ENCODE data around the gene HIGD1C. TPM values are rescaled to one million over a fixed set of nuclear protein-coding genes. Genes with fewer than 3 reads are reported as not detected.

Gene HIGD1C
- total and polyA plus RNA-seq, 4 donors: not detected

GRCh38 chr12:50992819-50993218 lies 40.5 kb downstream of the HIGD1C start:
- Histone ChIP-seq H3K9me3 (ENCODE audit: control insufficient read depth, low read length) (no peaks in the 10 kb centered on the region), H3K4me3 (ENCODE audit: low read length in 2 of 2) (no peak overlapping the region), H3K27me3 (ENCODE audit: control insufficient read depth in 1 of 2, insufficient read depth in 2 of 2, low read length in 1 of 2) (no peaks in the 10 kb centered on the region), H3K36me3 (ENCODE audit: control insufficient read depth in 1 of 2, insufficient read depth in 2 of 2, low read length in 1 of 2) (peaks cover 9 to 13% of the 10 kb centered on the region in 2 donors), H3K4me1 (ENCODE audit: control insufficient read depth in 1 of 2, insufficient read depth in 2 of 2, low read length in 2 of 2) (no peaks in the 10 kb centered on the region), H3K27ac (ENCODE audit: low read depth in 1 of 2, low read length in 2 of 2) (peak overlapping the region in 1 of 2 donors; percentile 17)
- DNase-seq (peak in 1 of 2 donors; percentile 75), ATAC-seq (ENCODE audit: low FRiP score) (no peak)
- intact Hi-C loops (cut with DNase I): no loop called here
- 2% methylated on average over 2 of the region's 2 CpGs for WGBS, 2 donors

GRCh38 chr12:50999093-50999492 lies 46.7 kb downstream of the HIGD1C start:
- no peak for DNase-seq
- Histone ChIP-seq H3K4me3 (ENCODE audit: low read length in 2 of 2) (no peak overlapping the region), H3K4me1 (ENCODE audit: control insufficient read depth in 1 of 2, insufficient read depth in 2 of 2, low read length in 2 of 2) (no peaks in the 10 kb centered on the region), H3K36me3 (ENCODE audit: control insufficient read depth in 1 of 2, insufficient read depth in 2 of 2, low read length in 1 of 2) (peaks cover 7 to 14% of the 10 kb centered on the region in 2 donors), H3K27ac (ENCODE audit: low read depth in 1 of 2, low read length in 2 of 2) (no peak overlapping the region), H3K9me3 (ENCODE audit: control insufficient read depth, low read length) (no peaks in the 10 kb centered on the region), H3K27me3 (ENCODE audit: control insufficient read depth in 1 of 2, insufficient read depth in 2 of 2, low read length in 1 of 2) (no peaks in the 10 kb centered on the region)
- 82 to 91% methylated on average over 4 of the region's 4 CpGs for WGBS, 2 donors
- intact Hi-C loops (cut with DNase I): no loop called here
- no peak for ATAC-seq (ENCODE audit: low FRiP score)

- Histone ChIP-seq H3K36me3 (ENCODE audit: control insufficient read depth in 1 of 2, insufficient read depth in 2 of 2, low read length in 1 of 2) (peaks cover 7 to 19% of the 10 kb centered on the region in 2 donors), H3K9me3 (ENCODE audit: control insufficient read depth, low read length) (no peaks in the 10 kb centered on the region), H3K4me1 (ENCODE audit: control insufficient read depth in 1 of 2, insufficient read depth in 2 of 2, low read length in 2 of 2) (no peaks in the 10 kb centered on the region), H3K27me3 (ENCODE audit: control insufficient read depth in 1 of 2, insufficient read depth in 2 of 2, low read length in 1 of 2) (no peaks in the 10 kb centered on the region), H3K27ac (ENCODE audit: low read depth in 1 of 2, low read length in 2 of 2) (no peak overlapping the region), H3K4me3 (ENCODE audit: low read length in 2 of 2) (no peak overlapping the region)
- 79% methylated on average over 7 of the region's 7 CpGs for WGBS, 2 donors
- no peak for ATAC-seq (ENCODE audit: low FRiP score)
- intact Hi-C loops (cut with DNase I): no loop called here
- DNase-seq: no peak
Observed at GRCh38 chr12:51000245-51000644, 47.9 kb downstream of the HIGD1C start.

- peaks cover 3 to 14% of the 10 kb centered on the region in 2 donors for H3K36me3 ChIP-seq (ENCODE audit: control insufficient read depth in 1 of 2, insufficient read depth in 2 of 2, low read length in 1 of 2)
- H3K9me3 ChIP-seq (ENCODE audit: control insufficient read depth, low read length): no peaks in the 10 kb centered on the region
- ATAC-seq (ENCODE audit: low FRiP score) (no peak), DNase-seq (no peak)
- no peak overlapping the region for H3K4me3 ChIP-seq (ENCODE audit: low read length in 2 of 2)
- intact Hi-C loops (cut with DNase I): no loop called here
- no peaks in the 10 kb centered on the region for H3K27me3 ChIP-seq (ENCODE audit: control insufficient read depth in 1 of 2, insufficient read depth in 2 of 2, low read length in 1 of 2)
- H3K27ac ChIP-seq (ENCODE audit: low read depth in 1 of 2, low read length in 2 of 2): no peak overlapping the region
- WGBS, 2 donors: 59 to 68% methylated on average over 1 of the region's 1 CpG
- H3K4me1 ChIP-seq (ENCODE audit: control insufficient read depth in 1 of 2, insufficient read depth in 2 of 2, low read length in 2 of 2): no peaks in the 10 kb centered on the region
Observed at GRCh38 chr12:51001799-51002198, 49.5 kb downstream of the HIGD1C start.

- Histone ChIP-seq H3K4me3 (ENCODE audit: low read length in 2 of 2) (no peak overlapping the region), H3K27ac (ENCODE audit: low read depth in 1 of 2, low read length in 2 of 2) (no peak overlapping the region), H3K9me3 (ENCODE audit: control insufficient read depth, low read length) (no peaks in the 10 kb centered on the region), H3K27me3 (ENCODE audit: control insufficient read depth in 1 of 2, insufficient read depth in 2 of 2, low read length in 1 of 2) (no peaks in the 10 kb centered on the region), H3K4me1 (ENCODE audit: control insufficient read depth in 1 of 2, insufficient read depth in 2 of 2, low read length in 2 of 2) (no peaks in the 10 kb centered on the region), H3K36me3 (ENCODE audit: control insufficient read depth in 1 of 2, insufficient read depth in 2 of 2, low read length in 1 of 2) (peaks cover 3 to 9% of the 10 kb centered on the region in 2 donors)
- no peak for DNase-seq
- 50 to 57% methylated on average over 6 of the region's 6 CpGs for WGBS, 2 donors
- no peak for ATAC-seq (ENCODE audit: low FRiP score)
- intact Hi-C loops (cut with DNase I): no loop called here
Observed at GRCh38 chr12:51004504-51004903, 52.2 kb downstream of the HIGD1C start.

- ATAC-seq (ENCODE audit: low FRiP score): no peak
- Histone ChIP-seq H3K9me3 (ENCODE audit: control insufficient read depth, low read length) (no peaks in the 10 kb centered on the region), H3K4me1 (ENCODE audit: control insufficient read depth in 1 of 2, insufficient read depth in 2 of 2, low read length in 2 of 2) (no peaks in the 10 kb centered on the region), H3K27ac (ENCODE audit: low read depth in 1 of 2, low read length in 2 of 2) (no peak overlapping the region), H3K27me3 (ENCODE audit: control insufficient read depth in 1 of 2, insufficient read depth in 2 of 2, low read length in 1 of 2) (no peaks in the 10 kb centered on the region), H3K4me3 (ENCODE audit: low read length in 2 of 2) (no peak overlapping the region), H3K36me3 (ENCODE audit: control insufficient read depth in 1 of 2, insufficient read depth in 2 of 2, low read length in 1 of 2) (peaks cover 3 to 9% of the 10 kb centered on the region in 2 donors)
- no peak for DNase-seq
- intact Hi-C loops (cut with DNase I): no loop called here
- 96 to 97% methylated on average over 3 of the region's 3 CpGs for WGBS, 2 donors
Observed at GRCh38 chr12:51005030-51005429, 52.7 kb downstream of the HIGD1C start.

GRCh38 chr12:51005671-51006070 lies 53.3 kb downstream of the HIGD1C start:
- H3K36me3 ChIP-seq (ENCODE audit: control insufficient read depth in 1 of 2, insufficient read depth in 2 of 2, low read length in 1 of 2): peaks cover 0 to 5% of the 10 kb centered on the region in 2 donors
- no peak for ATAC-seq (ENCODE audit: low FRiP score)

GRCh38 chr12:51008329-51009055 lies 56.1 kb downstream of the HIGD1C start:
- DNase-seq (no peak), ATAC-seq (ENCODE audit: low FRiP score) (no peak)
- intact Hi-C loops (cut with DNase I): no loop called here
- Histone ChIP-seq H3K4me3 (ENCODE audit: low read length in 2 of 2) (no peak overlapping the region), H3K4me1 (ENCODE audit: control insufficient read depth in 1 of 2, insufficient read depth in 2 of 2, low read length in 2 of 2) (no peaks in the 10 kb centered on the region), H3K9me3 (ENCODE audit: control insufficient read depth, low read length) (no peaks in the 10 kb centered on the region), H3K36me3 (ENCODE audit: control insufficient read depth in 1 of 2, insufficient read depth in 2 of 2, low read length in 1 of 2) (peaks cover 0 to 5% of the 10 kb centered on the region in 2 donors), H3K27me3 (ENCODE audit: control insufficient read depth in 1 of 2, insufficient read depth in 2 of 2, low read length in 1 of 2) (no peaks in the 10 kb centered on the region), H3K27ac (ENCODE audit: low read depth in 1 of 2, low read length in 2 of 2) (no peak overlapping the region)
- 97 to 100% methylated on average over 1 of the region's 1 CpG for WGBS, 2 donors

More at GRCh38 chr12:51005671-51006070, 53.3 kb downstream of the HIGD1C start:
- no peaks in the 10 kb centered on the region for H3K9me3 ChIP-seq (ENCODE audit: control insufficient read depth, low read length)
- no peak overlapping the region for H3K27ac ChIP-seq (ENCODE audit: low read depth in 1 of 2, low read length in 2 of 2)
- intact Hi-C loops (cut with DNase I): no loop called here
- no peaks in the 10 kb centered on the region for H3K4me1 ChIP-seq (ENCODE audit: control insufficient read depth in 1 of 2, insufficient read depth in 2 of 2, low read length in 2 of 2)
- H3K27me3 ChIP-seq (ENCODE audit: control insufficient read depth in 1 of 2, insufficient read depth in 2 of 2, low read length in 1 of 2): no peaks in the 10 kb centered on the region
- 86 to 89% methylated on average over 3 of the region's 3 CpGs for WGBS, 2 donors
- H3K4me3 ChIP-seq (ENCODE audit: low read length in 2 of 2): no peak overlapping the region
- DNase-seq: no peak

- intact Hi-C loops (cut with DNase I): no loop called here
- ATAC-seq (ENCODE audit: low FRiP score) (peak; percentile 60), DNase-seq (peak; percentile 80 to 89)
- H3K4me1 ChIP-seq (ENCODE audit: control insufficient read depth in 1 of 2, insufficient read depth in 2 of 2, low read length in 2 of 2): no peaks in the 10 kb centered on the region
- no peak overlapping the region for H3K4me3 ChIP-seq (ENCODE audit: low read length in 2 of 2)
- no peak overlapping the region for H3K27ac ChIP-seq (ENCODE audit: low read depth in 1 of 2, low read length in 2 of 2)
- 38 to 44% methylated on average over 8 of the region's 8 CpGs for WGBS, 2 donors
- H3K9me3 ChIP-seq (ENCODE audit: control insufficient read depth, low read length): no peaks in the 10 kb centered on the region
- H3K27me3 ChIP-seq (ENCODE audit: control insufficient read depth in 1 of 2, insufficient read depth in 2 of 2, low read length in 1 of 2): no peaks in the 10 kb centered on the region
- H3K36me3 ChIP-seq (ENCODE audit: control insufficient read depth in 1 of 2, insufficient read depth in 2 of 2, low read length in 1 of 2): peaks cover 0 to 5% of the 10 kb centered on the region in 2 donors
Observed at GRCh38 chr12:51009056-51009440, 56.7 kb downstream of the HIGD1C start.

Measured in aorta (tissue), 5 donors.